ENCODE data around the gene CKAP4. TPM values are rescaled to one million over a fixed set of nuclear protein-coding genes. Genes with fewer than 3 reads are reported as not detected.

Gene CKAP4
- total RNA-seq, 1 donor from 2014 or later, result 99.7 TPM

- no peak overlapping the region for H3K4me3 ChIP-seq (ENCODE audit: low read depth, low read length)
- no peak for TF ChIP-seq CTCF (conservative IDR thresholded peaks at IDR 0.05; ENCODE audit: low read depth, low read length)
- no peak for DNase-seq (ENCODE audit: low read depth)
These were observed 2.1 kb downstream of the CKAP4 start for GRCh38 chr12:106245767-106246166.

DNA sequence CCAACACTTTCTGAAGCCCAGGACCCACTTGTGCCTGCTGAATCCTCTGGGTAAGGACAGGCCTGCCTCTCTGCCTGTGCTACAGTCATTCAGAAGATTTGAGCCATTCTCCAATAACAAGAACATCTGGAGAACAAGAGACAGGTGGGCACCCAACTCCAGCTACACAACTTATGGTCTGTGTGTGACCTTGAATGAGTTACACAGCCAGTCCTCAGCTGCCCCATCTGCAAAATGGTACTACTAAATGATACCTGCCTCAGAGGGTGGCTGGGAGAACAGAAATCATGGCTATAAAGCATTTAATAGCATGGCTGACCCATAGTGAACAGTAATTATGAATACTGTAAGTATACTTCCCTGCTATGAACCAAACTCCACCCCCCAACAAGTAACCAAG is 4.2 kb downstream of the CKAP4 start:
- no peak for TF ChIP-seq CTCF (conservative IDR thresholded peaks at IDR 0.05; ENCODE audit: low read depth, low read length)
- no peak for DNase-seq (ENCODE audit: low read depth)
- no peak overlapping the region for H3K4me3 ChIP-seq (ENCODE audit: low read depth, low read length)

- H3K4me3 ChIP-seq (ENCODE audit: low read depth, low read length), result no peak overlapping the region
- DNase-seq (ENCODE audit: low read depth), result no peak
- TF ChIP-seq CTCF (conservative IDR thresholded peaks at IDR 0.05; ENCODE audit: low read depth, low read length), result no peak
These were observed 7.0 kb downstream of the CKAP4 start for GRCh38 chr12:106240821-106241220.

DNA sequence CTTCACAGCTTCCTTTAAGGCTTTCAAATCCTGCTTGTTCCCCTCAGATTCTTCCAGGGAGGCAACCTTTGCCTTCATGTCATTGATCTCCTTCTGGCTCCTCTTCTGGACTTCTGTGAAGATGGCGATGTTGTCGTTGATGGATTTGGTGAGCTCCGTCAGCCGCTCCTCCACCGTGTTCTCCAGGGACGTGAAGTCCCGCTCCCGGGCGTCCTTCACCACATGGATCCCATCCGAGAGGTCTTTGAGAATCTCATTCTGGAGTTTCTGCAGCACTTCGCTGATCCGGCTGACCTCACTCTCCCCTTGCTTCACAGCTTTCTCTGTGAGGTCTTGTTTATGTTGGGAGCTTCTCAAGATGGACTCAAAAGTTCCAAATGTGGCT is 7.9 kb downstream of the CKAP4 start:
- no peak for DNase-seq (ENCODE audit: low read depth)
- H3K4me3 ChIP-seq (ENCODE audit: low read depth, low read length), result no peak overlapping the region
- no peak for TF ChIP-seq CTCF (conservative IDR thresholded peaks at IDR 0.05; ENCODE audit: low read depth, low read length)

DNA sequence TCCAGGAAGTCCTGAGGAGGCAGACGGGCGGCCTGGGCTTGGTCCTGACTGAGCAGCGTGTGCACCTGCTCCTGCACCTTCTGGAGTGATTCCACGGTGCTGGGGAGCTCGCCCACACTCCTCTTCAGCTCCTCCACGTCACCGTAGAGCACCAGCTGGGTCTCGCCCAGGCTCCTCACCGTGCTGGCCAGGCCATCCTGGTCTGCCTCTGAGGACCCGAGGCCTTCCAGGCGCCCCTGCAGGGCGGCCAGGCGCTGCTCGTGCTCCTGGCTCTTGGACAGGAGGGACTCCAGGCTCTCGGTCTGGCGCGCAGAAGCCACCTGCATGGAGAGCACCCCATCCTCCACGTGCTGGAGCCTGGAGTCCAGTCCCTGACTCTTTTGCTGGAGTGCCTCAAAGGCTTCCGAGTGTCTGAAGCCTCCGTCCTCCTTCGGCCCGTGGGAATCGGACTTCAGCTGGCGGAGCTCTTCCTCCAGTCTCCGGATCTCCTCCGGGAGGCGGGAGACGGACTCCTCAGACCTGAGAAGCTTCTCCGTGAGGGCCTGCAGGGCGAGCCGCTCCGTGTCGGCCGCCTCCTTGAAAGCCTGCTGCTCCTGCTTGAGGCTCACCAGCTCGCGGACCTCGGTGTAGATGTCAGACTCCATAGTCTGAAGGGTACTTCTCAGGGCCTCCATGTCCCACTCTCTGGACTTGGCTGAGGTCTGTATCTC is 8.4 kb downstream of the CKAP4 start:
- DNase-seq (ENCODE audit: low read depth), result no peak
- TF ChIP-seq CTCF (conservative IDR thresholded peaks at IDR 0.05; ENCODE audit: low read depth, low read length), result no peak

DNA sequence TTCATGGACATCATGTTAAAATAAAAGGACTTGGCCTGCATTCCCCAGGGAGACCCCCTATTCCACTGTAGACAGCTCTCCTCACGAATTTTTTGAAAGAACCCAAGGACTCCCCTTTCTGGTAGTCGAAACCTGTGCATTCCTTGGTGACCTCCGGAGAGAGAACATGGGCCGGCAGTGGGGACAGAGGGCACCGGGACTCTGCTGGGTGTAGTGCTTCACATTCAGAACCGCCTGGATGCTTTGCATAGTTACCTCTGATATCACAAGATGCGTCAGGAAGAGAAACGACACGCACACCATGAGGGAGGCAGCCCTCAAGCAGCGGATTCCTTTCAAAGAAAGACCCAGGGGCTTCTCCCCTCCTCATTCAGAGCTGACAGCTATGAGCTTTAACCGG is 9.7 kb downstream of the CKAP4 start:
- no peak for TF ChIP-seq CTCF (conservative IDR thresholded peaks at IDR 0.05; ENCODE audit: low read depth, low read length)
- no peak for DNase-seq (ENCODE audit: low read depth)
- no peak overlapping the region for H3K4me3 ChIP-seq (ENCODE audit: low read depth, low read length)

More for the DNA sequence above, 8.4 kb downstream of the CKAP4 start:
- H3K4me3 ChIP-seq (ENCODE audit: low read depth, low read length), result no peak overlapping the region

DNA sequence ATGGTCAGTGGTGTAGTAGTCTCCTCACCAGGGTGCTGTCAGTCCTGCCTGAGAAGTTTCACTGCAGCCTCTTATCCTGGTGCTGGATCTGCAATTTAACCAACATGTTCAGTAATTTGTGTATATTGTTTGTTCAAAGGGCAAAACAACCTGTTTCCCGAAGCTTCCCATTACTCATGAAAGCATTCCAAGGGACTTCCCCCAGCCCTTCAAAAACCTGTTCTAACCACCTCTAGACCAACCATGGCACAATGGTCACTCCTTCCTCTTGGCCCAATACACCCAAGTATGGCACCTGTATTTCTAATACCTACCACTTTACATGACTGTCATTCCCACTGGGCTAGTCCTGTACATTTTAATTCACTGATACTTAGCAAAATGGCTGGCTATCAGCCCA is 12.1 kb downstream of the CKAP4 start:
- no peak overlapping the region for H3K4me3 ChIP-seq (ENCODE audit: low read depth, low read length)
- TF ChIP-seq CTCF (conservative IDR thresholded peaks at IDR 0.05; ENCODE audit: low read depth, low read length), result no peak
- DNase-seq (ENCODE audit: low read depth), result no peak
